GM21423 (cell line): ENCODE measurements around the gene GTPBP1.

Source experiments
- ATAC-seq: cut with Tn5 transposase; IDR thresholded peaks from one replicate; pipeline ENCODE4 v1.9.1; 2021; ENCODE audit warnings: mild to moderate bottlenecking, moderate library complexity; ENCODE audit not compliant: unreplicated experiment

GTPBP1 gene

GRCh38 chr22:38724926-38725571 is 19.3 kb downstream of the GTPBP1 start:
- no peak for ATAC-seq

- no peak for ATAC-seq
These were observed 20.3 kb downstream of the GTPBP1 start for GRCh38 chr22:38725900-38726655.

GRCh38 chr22:38727123-38727522 is 21.4 kb downstream of the GTPBP1 start:
- no peak for ATAC-seq

- ATAC-seq: no peak
These were observed 22.0 kb downstream of the GTPBP1 start for GRCh38 chr22:38727530-38728451.

- ATAC-seq: no peak
These were observed 23.4 kb downstream of the GTPBP1 start for GRCh38 chr22:38728871-38729796.

- no peak for ATAC-seq
These were observed 24.2 kb downstream of the GTPBP1 start for GRCh38 chr22:38729946-38730345.

GRCh38 chr22:38730411-38730871 is 24.7 kb downstream of the GTPBP1 start:
- ATAC-seq: no peak

- no peak for ATAC-seq
These were observed 26.0 kb downstream of the GTPBP1 start for GRCh38 chr22:38731703-38732161.

GRCh38 chr22:38732251-38732815 is 26.6 kb downstream of the GTPBP1 start:
- ATAC-seq: no peak

GRCh38 chr22:38733329-38733723 is 27.6 kb downstream of the GTPBP1 start:
- no peak for ATAC-seq

- ATAC-seq: no peak
These were observed 28.1 kb downstream of the GTPBP1 start for GRCh38 chr22:38733724-38734381.

GRCh38 chr22:38734421-38735100 is 28.8 kb downstream of the GTPBP1 start:
- ATAC-seq: no peak

- no peak for ATAC-seq
These were observed 29.4 kb downstream of the GTPBP1 start for GRCh38 chr22:38735126-38735464.

- no peak for ATAC-seq
These were observed 29.9 kb downstream of the GTPBP1 start for GRCh38 chr22:38735465-38736256.

GRCh38 chr22:38736257-38736570 is 30.5 kb downstream of the GTPBP1 start:
- no peak for ATAC-seq

- ATAC-seq: no peak
These were observed 31.7 kb downstream of the GTPBP1 start for GRCh38 chr22:38737302-38738060.

GRCh38 chr22:38738475-38739070 is 32.8 kb downstream of the GTPBP1 start:
- no peak for ATAC-seq
